H1 (cell line): ENCODE data around the gene MLH3. TPM values are rescaled to one million over a fixed set of nuclear protein-coding genes. Genes with fewer than 3 reads are reported as not detected.

Source experiments
- CTCF ChIA-PET: fragments of 300-600 bp; sonication (Branson Sonifier 250); formaldehyde crosslinking; loops from one replicate; lab custom pipeline; 2021; ENCODE audit not compliant: partially characterized antibody; lab: Charles Lee
- POLR2A ChIA-PET: fragments of 300-600 bp; sonication (Branson Sonifier 250); formaldehyde crosslinking; loops from one replicate; lab custom pipeline; 2021; ENCODE audit warnings: inconsistent platforms; ENCODE audit not compliant: partially characterized antibody; lab: Charles Lee
- DNase-seq, 2 experiments: peaks; one replicate each; pipeline versions ENCODE4 v3.0.0 to v3.0.0-alpha.2; 2010 to 2022; ENCODE audit warnings: low spot score in 2 of 2, low read depth in 1 of 2, mixed read lengths in 1 of 2
- FAIRE-seq: peaks from 2 replicates; lab custom pipeline; 2011; peaks lifted over from hg19 to GRCh38; lab: Jason Lieb, UNC
- H2AFZ ChIP-seq: 2 replicates; pipeline ENCODE4 v1.8.1; 2012; ENCODE audit warnings: low read length, inconsistent platforms
- H2AK5ac ChIP-seq: 2 replicates; pipeline ENCODE4 v1.6.1; 2013; ENCODE audit warnings: low read depth, low read length
- H2BK120ac ChIP-seq: replicated peaks from 2 replicates; pipeline ENCODE3; 2013; ENCODE audit warnings: low read depth, low read length, inconsistent platforms
- H2BK12ac ChIP-seq: 2 replicates; pipeline ENCODE4 v1.6.1; 2013; ENCODE audit warnings: low read depth, low read length
- H2BK15ac ChIP-seq: 2 replicates; pipeline ENCODE4 v1.6.1; 2013; ENCODE audit warnings: low read length
- H2BK20ac ChIP-seq: 2 replicates; pipeline ENCODE4 v1.6.1; 2013; ENCODE audit warnings: low read length
- H2BK5ac ChIP-seq: 2 replicates; pipeline ENCODE4 v1.6.1; 2013; ENCODE audit warnings: low read depth, low read length
- H3K14ac ChIP-seq: 2 replicates; pipeline ENCODE4 v1.6.1; 2013; ENCODE audit warnings: inconsistent platforms; ENCODE audit not compliant: insufficient read length
- H3K18ac ChIP-seq: 2 replicates; pipeline ENCODE4 v1.6.1; 2013; ENCODE audit warnings: low read length; ENCODE audit errors: extremely low read depth
- H3K23ac ChIP-seq: 2 replicates; pipeline ENCODE4 v1.6.1; 2013; ENCODE audit warnings: inconsistent platforms; ENCODE audit not compliant: insufficient read length
- H3K23me2 ChIP-seq: 2 replicates; pipeline ENCODE4 v1.6.1; 2013; ENCODE audit warnings: low read depth, low read length
- H3K27ac ChIP-seq: 2 replicates; pipeline ENCODE4 v1.6.1; 2011; ENCODE audit warnings: low read depth, low read length, inconsistent platforms
- H3K27me3 ChIP-seq, 4 experiments: replicated peaks in 1 of 4; 1 replicate in 1 of 4; 2 replicates in 3 of 4; pipeline versions ENCODE4 v1.6.1 to v1.8.1; 2011 to 2013; ENCODE audit warnings: low read length in 3 of 4, mild to moderate bottlenecking in 3 of 4, inconsistent platforms in 2 of 4, mixed read lengths in 2 of 4, moderate library complexity in 1 of 4; ENCODE audit not compliant: control insufficient read depth in 3 of 4, insufficient read depth in 3 of 4; ENCODE audit errors: extremely low read depth in 1 of 4
- H3K36me3 ChIP-seq, 4 experiments: 2 replicates each; pipeline versions ENCODE4 v1.6.1 to v1.8.1; 2011 to 2013; ENCODE audit warnings: mild to moderate bottlenecking in 4 of 4, low read length in 3 of 4, moderate library complexity in 2 of 4, control low read depth in 1 of 4, inconsistent platforms in 1 of 4; ENCODE audit not compliant: insufficient read depth in 4 of 4, control insufficient read depth in 2 of 4
- H3K4ac ChIP-seq: replicated peaks from 2 replicates; pipeline ENCODE3; 2013; ENCODE audit warnings: low read length, low read depth, mixed read lengths, inconsistent platforms; ENCODE audit not compliant: insufficient read length
- H3K4me1 ChIP-seq, 4 experiments: replicated peaks in 1 of 4; 1 replicate in 1 of 4; 2 replicates in 3 of 4; pipeline versions ENCODE4 v1.6.1 to v1.8.1; 2011 to 2013; ENCODE audit warnings: low read length in 3 of 4, inconsistent platforms in 2 of 4, mixed read lengths in 1 of 4; ENCODE audit not compliant: insufficient read depth in 4 of 4, control insufficient read depth in 3 of 4
- H3K4me2 ChIP-seq, 2 experiments: 2 replicates each; pipeline versions ENCODE4 v1.6.1 to v1.8.1; 2011 to 2013; ENCODE audit warnings: low read depth in 2 of 2, low read length in 2 of 2, control low read depth in 1 of 2, inconsistent platforms in 1 of 2, mild to moderate bottlenecking in 1 of 2; ENCODE audit not compliant: insufficient read depth in 1 of 2
- H3K4me3 ChIP-seq, 4 experiments: fragments of 200-600, 300-600 bp in 1 of 4; sonication (generic), shearing (Covaris generic), sonication (Bioruptor Twin) in 1 of 4; 2 replicates each; pipeline versions ENCODE4 v1.5.1 to v1.8.1; 2011 to 2016; ENCODE audit warnings: low read length in 4 of 4, low read depth in 3 of 4, control low read depth in 2 of 4, inconsistent platforms in 2 of 4, mild to moderate bottlenecking in 2 of 4, mixed read lengths in 1 of 4, moderate library complexity in 1 of 4; ENCODE audit not compliant: insufficient read depth in 2 of 4; ENCODE audit errors: extremely low read depth in 1 of 4
- H3K56ac ChIP-seq: replicated peaks from 2 replicates; pipeline ENCODE3; 2013; ENCODE audit warnings: low read depth, mild to moderate bottlenecking, mixed read lengths, low read length, inconsistent platforms; ENCODE audit not compliant: insufficient read length
- H3K79me1 ChIP-seq: 2 replicates; pipeline ENCODE4 v1.6.1; 2013; ENCODE audit warnings: low read depth, low read length, control low read depth
- H3K79me2 ChIP-seq, 2 experiments: 2 replicates each; pipeline versions ENCODE4 v1.6.1 to v1.8.1; 2012 to 2013; ENCODE audit warnings: low read length in 2 of 2, mild to moderate bottlenecking in 2 of 2, inconsistent platforms in 1 of 2; ENCODE audit not compliant: insufficient read depth in 2 of 2, control insufficient read depth in 1 of 2
- H3K9ac ChIP-seq, 4 experiments: replicated peaks in 1 of 4; 1 replicate in 1 of 4; 2 replicates in 3 of 4; pipeline versions ENCODE4 v1.6.1 to v1.8.1; 2011 to 2013; ENCODE audit warnings: low read depth in 3 of 4, low read length in 3 of 4, control low read depth in 2 of 4, mild to moderate bottlenecking in 2 of 4, moderate library complexity in 2 of 4, inconsistent platforms in 1 of 4; ENCODE audit errors: extremely low read depth in 1 of 4
- H3K9me3 ChIP-seq, 2 experiments: 2 replicates each; pipeline versions ENCODE4 v1.6.1 to v1.8.1; 2012 to 2013; ENCODE audit warnings: mild to moderate bottlenecking in 2 of 2, moderate library complexity in 2 of 2, control low read depth in 1 of 2, inconsistent platforms in 1 of 2, low read depth in 1 of 2, low read length in 1 of 2, mixed read lengths in 1 of 2; ENCODE audit not compliant: insufficient read depth in 2 of 2
- H4K20me1 ChIP-seq, 2 experiments: replicated peaks in 1 of 2; 2 replicates each; pipeline versions ENCODE3 to v1.8.1; 2011 to 2013; ENCODE audit warnings: inconsistent platforms in 2 of 2, low read length in 2 of 2, mild to moderate bottlenecking in 1 of 2; ENCODE audit not compliant: insufficient read depth in 2 of 2, control insufficient read depth in 1 of 2
- H4K5ac ChIP-seq: 2 replicates; pipeline ENCODE4 v1.6.1; 2013; ENCODE audit warnings: low read length, low read depth, mixed read lengths, inconsistent platforms; ENCODE audit not compliant: insufficient read length
- H4K8ac ChIP-seq: 2 replicates; pipeline ENCODE4 v1.8.0; 2013; ENCODE audit warnings: mild to moderate bottlenecking, moderate library complexity, low read length, inconsistent platforms; ENCODE audit not compliant: insufficient read depth; ENCODE audit errors: extremely low read depth
- H4K91ac ChIP-seq: replicated peaks from 2 replicates; pipeline ENCODE3; 2013; ENCODE audit warnings: low read length, mixed read lengths, inconsistent platforms; ENCODE audit not compliant: insufficient read length
- BACH1 ChIP-seq: IDR thresholded peaks from 2 replicates; pipeline ENCODE4 v1.6.1; 2012; ENCODE audit warnings: low read length, improper control_type of control experiment
- WGBS, 2 experiments: shearing (Covaris generic) in 1 of 2; methylation state at CpG; one replicate each; pipeline versions ENCODE4 v1.1.6 to v1.1.7; 2013 to 2015; ENCODE audit warnings: low lambda C conversion rate in 2 of 2, mixed read lengths in 2 of 2, inconsistent platforms in 1 of 2, low coverage in 1 of 2, missing lambda C conversion rate in 1 of 2; ENCODE audit not compliant: insufficient replicate concordance in 2 of 2, insufficient coverage in 1 of 2, insufficient read length in 1 of 2; ENCODE audit errors: extremely low coverage in 1 of 2, missing lambda C conversion rate in 1 of 2; 5-methylcytosine and 5-hydroxymethylcytosine counted together
- polyA plus RNA-seq, 7 experiments: library from polyadenylated mRNA; depleted of rRNA in 3 of 7; stranded (reverse) in 5 of 7; unstranded in 2 of 7; fragments of >200 nt in 5 of 7; fragments of 200-250 nt in 2 of 7; gene quantifications; 1 replicate in 5 of 7; 2 replicates in 1 of 7; 4 replicates in 1 of 7; pipeline versions ENCODE4 v1.2.1 to v1.2.3, GENCODE V29; 2011 to 2013; ENCODE audit warnings: missing spikeins in 2 of 7, mixed read lengths in 2 of 7
- total RNA-seq: library from RNA; stranded (reverse); fragmentation: NEBNext Ultra II Directional; extraction: Animal tissue kit (Norgen Biotek cat#: 25700); gene quantifications from 2 replicates; pipeline ENCODE4 v1.2.1, GENCODE V29; 2021

Gene MLH3
- total and polyA plus RNA-seq, 2 of the 8 experiments (the other 6 are each of a cell fraction or from before 2014, with no cell fraction given): 9.3 to 20.1 TPM

DNA sequence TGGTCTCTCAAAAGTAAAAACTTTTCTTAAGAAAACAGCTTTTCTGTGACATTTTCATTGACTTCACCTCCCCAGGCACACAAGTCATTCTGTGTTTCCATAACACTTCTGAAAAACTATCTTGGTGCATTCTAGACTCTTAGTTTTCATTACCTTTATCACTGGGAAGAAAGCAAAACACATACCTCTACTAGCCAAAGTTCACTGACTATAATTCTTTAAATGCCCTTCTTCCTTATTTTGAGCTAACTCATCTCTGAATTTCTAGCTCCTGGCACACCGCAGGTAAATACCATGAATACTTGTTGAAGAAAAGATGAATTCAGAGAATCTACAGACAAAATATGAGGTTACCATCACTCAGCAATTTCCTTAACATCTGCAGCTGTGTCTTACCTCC lies 21.1 kb downstream of the MLH3 start:
- 0% methylated on average over 1 of the region's 1 CpG; no CpG with 5 or more reads in 1 of the 2 experiments for WGBS, 2 experiments
- H3K4ac ChIP-seq: no peak overlapping the region
- H3K23ac ChIP-seq: no peak overlapping the region
- H3K9ac ChIP-seq: no peak overlapping the region
- no peaks in the 10 kb centered on the region for H3K79me2 ChIP-seq
- no peak overlapping the region for H3K4me2 ChIP-seq
- no peaks in the 10 kb centered on the region for H4K20me1 ChIP-seq
- H3K27ac ChIP-seq: no peak overlapping the region
- no peak overlapping the region for H3K14ac ChIP-seq
- H2BK120ac ChIP-seq: no peak overlapping the region
- no peak overlapping the region for H3K4me3 ChIP-seq
- no peak overlapping the region for H2BK15ac ChIP-seq
- H3K18ac ChIP-seq: no peak overlapping the region
- CTCF ChIA-PET: interaction anchor here (1.3 kb wide), 1 partner anchor 16 kb away, joined by 4 read pairs; no protein-coding TSS in a partner anchor
- POLR2A ChIA-PET: no interaction called here
- peaks cover 0 to 20% (median 3%) of the 10 kb centered on the region in 4 experiments; a peak in 3 of 8 replicates for H3K36me3 ChIP-seq
- no peak overlapping the region for H2BK5ac ChIP-seq
- FAIRE-seq (no peak), DNase-seq (no peak)
- no peaks in the 10 kb centered on the region for H3K4me1 ChIP-seq
- H2AK5ac ChIP-seq: no peak overlapping the region
- no peaks in the 10 kb centered on the region for H3K9me3 ChIP-seq
- H3K79me1 ChIP-seq: no peaks in the 10 kb centered on the region
- H3K23me2 ChIP-seq: no peaks in the 10 kb centered on the region
- H3K56ac ChIP-seq: no peak overlapping the region
- no peak overlapping the region for H4K8ac ChIP-seq
- H4K91ac ChIP-seq: no peak overlapping the region
- no peak overlapping the region for H2AFZ ChIP-seq
- no peaks in the 10 kb centered on the region for H3K27me3 ChIP-seq
- H4K5ac ChIP-seq: no peak overlapping the region
- no peak overlapping the region for H2BK20ac ChIP-seq
- no peak overlapping the region for H2BK12ac ChIP-seq
- no peak for TF ChIP-seq BACH1
- TF ChIP-seq, all 59 proteins: peak for 0
